NCI-H82 treated with DMSO at 0.1 percent for 48 hours (cell line): ENCODE data around the gene DDX53.

ENCODE experiments used
- DNase-seq: peaks from one replicate; lab custom pipeline; 2025; ENCODE audit not compliant: unreplicated experiment; lab: John Stamatoyannopoulos, UW

Gene DDX53

GRCh38 chrX:22999696-23000223 is at the start of gene DDX53:
Gene DDX53, plus strand, starts transcription at chrX:22999960. Its CDS starts 98 bp downstream, at chrX:23000058.
- no peak for DNase-seq

GRCh38 chrX:22950269-22951266 is 49.2 kb upstream of the DDX53 start:
- no peak for DNase-seq

GRCh38 chrX:22952010-22952409 is 47.8 kb upstream of the DDX53 start:
- DNase-seq = no peak

- no peak for DNase-seq
These were observed 41.5 kb upstream of the DDX53 start for GRCh38 chrX:22958250-22958649.

GRCh38 chrX:22959204-22959920 is 40.4 kb upstream of the DDX53 start:
- no peak for DNase-seq

- no peak for DNase-seq
These were observed 36.6 kb upstream of the DDX53 start for GRCh38 chrX:22963196-22963595.

- no peak for DNase-seq
These were observed 31.3 kb upstream of the DDX53 start for GRCh38 chrX:22968494-22968893.

GRCh38 chrX:22969411-22969810 is 30.3 kb upstream of the DDX53 start:
- no peak for DNase-seq

GRCh38 chrX:22970861-22971260 is 28.9 kb upstream of the DDX53 start:
- no peak for DNase-seq

- DNase-seq = no peak
These were observed 25.1 kb upstream of the DDX53 start for GRCh38 chrX:22974616-22975015.

GRCh38 chrX:22975786-22976185 is 24.0 kb upstream of the DDX53 start:
- no peak for DNase-seq

- DNase-seq = no peak
These were observed 13.8 kb upstream of the DDX53 start for GRCh38 chrX:22985958-22986357.

- DNase-seq = no peak
These were observed 12.3 kb upstream of the DDX53 start for GRCh38 chrX:22987452-22987851.

GRCh38 chrX:23003116-23003515 is 3.4 kb downstream of the DDX53 start:
- no peak for DNase-seq

GRCh38 chrX:23008431-23009099 is 8.8 kb downstream of the DDX53 start:
- DNase-seq = no peak

GRCh38 chrX:23012162-23012561 is 12.4 kb downstream of the DDX53 start:
- no peak for DNase-seq

GRCh38 chrX:23012636-23013035 is 12.9 kb downstream of the DDX53 start:
- DNase-seq = no peak

- DNase-seq = no peak
These were observed 13.6 kb downstream of the DDX53 start for GRCh38 chrX:23013366-23013765.

GRCh38 chrX:23031600-23031999 is 31.8 kb downstream of the DDX53 start:
- no peak for DNase-seq

- DNase-seq = no peak
These were observed 35.7 kb downstream of the DDX53 start for GRCh38 chrX:23035493-23035892.

GRCh38 chrX:23046443-23046842 is 46.7 kb downstream of the DDX53 start:
- DNase-seq = no peak
